Keratinocyte (primary cell): ENCODE results near the gene DNAAF6.

Source experiments
- CTCF ChIP-seq, 3 experiments: IDR thresholded peaks in 1 of 3; conservative IDR thresholded peaks in 1 of 3; optimal IDR thresholded peaks in 1 of 3; 2 replicates in 2 of 3; 3 replicates in 1 of 3; pipeline versions ENCODE3 to v1.5.1; 2011; ENCODE audit warnings: low read length in 3 of 3, mild to moderate bottlenecking in 3 of 3, moderate library complexity in 2 of 3, control low read depth in 1 of 3, inconsistent platforms in 1 of 3; ENCODE audit not compliant: insufficient read depth in 2 of 3; ENCODE audit errors: extremely low read depth in 1 of 3
- EZH2 ChIP-seq: IDR thresholded peaks from one replicate; pipeline ENCODE4 v1.6.1; 2012; ENCODE audit warnings: inconsistent platforms, mild to moderate bottlenecking, low read length, moderate library complexity

- TF ChIP-seq CTCF (optimal IDR thresholded peaks at IDR 0.05 in 1 of 3, IDR thresholded peaks at IDR 0.05 in 1 of 3, conservative IDR thresholded peaks at IDR 0.05 in 1 of 3; ENCODE audit: extremely low read depth in 1 of 3, insufficient read depth in 2 of 3, low read length in 3 of 3), result no peak
- no peak for TF ChIP-seq EZH2
Observed at GRCh38 chrX:107273795-107274194, 67.4 kb downstream of the DNAAF6 start.
